T-helper 22 cell (primary cell): ENCODE data around the gene C11orf71.

ENCODE experiments used
- DNase-seq: peaks from one replicate; pipeline ENCODE4 v3.0.0-alpha.2; 2020; ENCODE audit warnings: low read depth

The C11orf71 gene

GRCh38 chr11:114358716-114359115 lies 41.6 kb downstream of the C11orf71 start:
- no peak for DNase-seq

- DNase-seq = no peak
Observed at GRCh38 chr11:114354076-114354475, 46.2 kb downstream of the C11orf71 start.

- DNase-seq = no peak
Observed at GRCh38 chr11:114353443-114353842, 46.9 kb downstream of the C11orf71 start.

- DNase-seq = no peak
Observed at GRCh38 chr11:114350022-114350421, 50.3 kb downstream of the C11orf71 start.
